Measurements from ENCODE around the gene SMS.

SMS gene

GRCh38 chrX:22032084-22032483 lies 91.6 kb downstream of the SMS start, which contains the start of gene PHEX:
Gene PHEX, plus strand, starts transcription at chrX:22032325. Its CDS starts 681 bp downstream, at chrX:22033006.
- intact Hi-C loops (cut with DNase I): no loop called here
- no peak for DNase-seq

DNA sequence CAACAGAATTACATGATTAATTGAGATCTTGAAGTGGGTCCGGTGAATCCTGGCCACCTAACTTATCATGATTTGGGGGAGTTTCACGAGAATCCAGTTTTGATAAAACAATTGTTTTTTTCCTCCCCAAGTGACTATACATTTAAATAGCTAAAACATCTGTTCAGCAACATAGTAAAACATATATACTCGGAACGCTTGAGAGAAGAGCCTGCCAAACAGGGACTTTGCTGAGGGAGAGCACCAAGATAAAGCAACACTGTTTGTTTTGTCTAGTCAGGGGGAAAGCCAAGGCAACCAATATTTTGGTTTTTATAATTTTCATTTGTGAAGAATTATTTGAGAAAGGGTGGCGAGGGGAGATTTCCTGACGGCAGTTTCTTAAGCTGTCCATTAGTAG lies 92.0 kb downstream of the SMS start:
- intact Hi-C loops (cut with DNase I): no loop called here
- DNase-seq: no peak

DNA sequence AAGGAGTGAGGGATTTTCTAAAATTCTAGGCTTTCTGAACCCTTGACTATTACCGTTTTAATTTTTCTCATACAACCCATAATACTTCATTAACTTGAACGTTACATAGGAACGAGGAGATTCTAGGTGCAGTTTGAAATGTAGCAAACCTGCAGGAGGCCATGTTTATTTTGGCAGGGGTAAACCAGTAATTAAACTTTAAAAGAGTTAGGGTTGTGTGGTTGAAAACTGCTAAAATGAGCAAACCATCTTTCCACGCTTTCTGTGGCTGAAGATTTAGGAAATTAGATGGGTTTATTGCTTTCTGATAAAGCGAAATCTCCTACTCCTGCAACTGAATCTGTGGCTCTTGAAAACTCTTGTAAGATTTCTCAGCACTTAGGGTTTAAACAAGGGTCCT lies 93.3 kb downstream of the SMS start:
- no peak for DNase-seq
- intact Hi-C loops (cut with DNase I): no loop called here

DNA sequence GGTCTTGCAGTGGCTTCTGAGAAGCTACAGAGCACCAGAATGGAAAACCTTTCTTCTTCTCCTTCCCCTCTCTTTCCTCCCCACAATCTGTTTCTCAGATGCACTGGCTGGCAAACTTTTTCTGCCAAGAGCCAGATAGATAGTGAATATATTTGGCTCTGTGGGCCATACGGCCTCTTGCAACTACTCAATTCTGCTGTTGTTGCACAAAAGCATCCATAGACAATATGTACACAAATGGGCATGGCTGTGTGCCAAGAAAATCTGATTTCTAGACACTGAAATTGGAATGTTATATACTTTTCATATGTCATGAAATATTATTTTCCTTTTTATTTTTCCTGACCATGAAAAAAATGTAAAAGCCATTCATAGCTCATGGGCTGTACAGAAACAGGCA lies 94.7 kb downstream of the SMS start:
- intact Hi-C loops (cut with DNase I): no loop called here
- DNase-seq: no peak

DNA sequence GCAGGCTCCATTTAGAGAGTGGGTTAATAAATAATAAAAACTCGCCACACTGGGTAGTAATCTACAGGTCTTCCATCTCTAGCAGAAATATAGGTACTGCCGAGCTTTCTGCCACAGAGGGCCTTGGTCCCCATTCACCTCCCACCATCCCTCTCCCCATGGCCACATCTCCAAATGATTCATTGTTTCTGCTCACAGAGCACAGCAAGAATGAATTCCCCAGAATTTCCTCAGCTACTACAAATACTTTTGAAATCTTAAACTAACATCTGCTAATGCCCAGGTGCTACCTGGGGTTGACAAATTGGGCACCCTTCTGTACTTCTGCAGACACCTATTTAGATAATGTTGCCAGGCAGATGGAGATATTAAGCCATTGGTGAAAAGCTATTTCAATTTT lies 96.7 kb downstream of the SMS start:
- no peak for DNase-seq
- intact Hi-C loops (cut with DNase I): no loop called here

- no peak for DNase-seq
- intact Hi-C loops (cut with DNase I): no loop called here
Observed at GRCh38 chrX:22037911-22038537, 97.5 kb downstream of the SMS start.

DNA sequence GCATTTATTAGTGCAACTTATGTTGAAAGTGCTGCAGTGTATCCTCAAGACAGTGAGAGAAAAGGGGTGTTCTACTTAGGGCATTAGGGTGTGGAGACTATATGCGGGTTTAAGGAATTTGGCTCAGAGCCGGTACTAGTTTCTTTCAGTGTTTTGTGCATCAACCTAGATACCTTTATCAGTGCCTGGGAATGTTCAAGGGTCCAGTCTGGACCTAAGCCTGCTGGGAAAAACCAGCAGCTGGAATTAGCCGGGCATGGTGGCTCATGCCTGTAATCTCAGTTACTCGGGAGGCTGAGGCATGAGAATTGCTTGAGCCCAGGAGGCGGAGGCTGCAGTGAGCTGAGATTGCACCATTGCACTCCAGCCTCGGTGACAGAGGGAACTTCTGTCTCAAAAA lies 99.0 kb downstream of the SMS start:
- intact Hi-C loops (cut with DNase I): no loop called here
- no peak for DNase-seq

GRCh38 chrX:22040184-22040583 lies 99.7 kb downstream of the SMS start:
- no peak for DNase-seq
- intact Hi-C loops (cut with DNase I): no loop called here

DNA sequence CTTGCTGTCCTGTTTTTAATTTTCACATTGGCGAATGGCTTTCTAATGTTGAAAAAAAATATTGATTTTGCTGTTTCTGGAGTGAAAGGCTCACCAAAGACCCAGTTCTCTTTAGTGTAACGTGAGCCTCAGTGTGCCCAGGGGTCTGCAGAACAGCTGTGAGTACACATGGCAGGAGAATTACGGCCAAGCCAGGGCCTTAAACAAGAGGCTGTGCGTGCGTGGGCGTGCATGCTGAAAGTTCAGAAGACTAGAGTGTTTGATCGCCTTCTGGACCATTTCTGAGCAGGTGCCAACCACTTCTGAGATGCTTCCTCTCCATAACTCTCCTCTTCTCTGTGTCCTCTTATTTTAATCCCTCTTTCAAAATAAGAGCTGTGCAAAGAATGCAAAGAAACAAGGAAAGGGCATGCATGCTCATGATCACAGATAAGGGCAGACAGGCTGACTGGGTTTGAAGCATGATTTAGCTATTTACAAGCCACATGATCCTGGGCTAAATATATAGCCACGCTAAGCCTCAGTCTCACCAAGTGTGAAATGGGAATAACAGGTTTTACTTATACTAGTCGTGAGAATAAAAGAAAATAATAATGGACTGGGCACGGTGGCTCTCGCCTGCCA lies 101.5 kb downstream of the SMS start:
- DNase-seq: no peak
- intact Hi-C loops (cut with DNase I): no loop called here

DNA sequence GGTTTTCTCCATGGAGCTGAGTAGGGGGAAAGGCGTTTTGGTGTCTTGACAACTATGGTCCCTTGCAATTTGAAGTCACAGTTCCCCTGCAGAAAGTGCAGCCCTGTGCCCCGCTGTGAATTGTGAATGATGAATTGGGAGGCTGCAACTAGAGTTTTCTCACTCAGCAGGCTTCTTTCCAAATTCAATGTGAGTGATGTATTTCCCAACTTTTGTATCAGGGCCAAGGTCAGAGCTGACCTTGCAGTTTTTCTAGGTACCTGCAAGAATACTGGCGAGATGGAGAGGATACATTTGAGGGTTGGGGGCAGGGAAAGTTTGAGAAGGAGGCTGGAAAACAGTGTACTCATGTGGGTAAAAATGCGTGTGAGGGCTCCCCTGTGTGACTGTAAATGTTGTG lies 103.4 kb downstream of the SMS start:
- DNase-seq: no peak
- intact Hi-C loops (cut with DNase I): no loop called here

Data from posterior cingulate gyrus (tissue), 11 donors.